ENCODE results near the gene PKNOX1. TPM values are rescaled to one million over a fixed set of nuclear protein-coding genes. Genes with fewer than 3 reads are reported as not detected.
"Not testable (repeated sequence)": the region's sequence is repeated elsewhere in the genome, so short reads cannot be mapped to it uniquely, and the experiment has no call there.

PKNOX1 gene
- total and polyA plus RNA-seq, 8 donors, result 16.8 to 32.0 (median 24.9) TPM

DNA sequence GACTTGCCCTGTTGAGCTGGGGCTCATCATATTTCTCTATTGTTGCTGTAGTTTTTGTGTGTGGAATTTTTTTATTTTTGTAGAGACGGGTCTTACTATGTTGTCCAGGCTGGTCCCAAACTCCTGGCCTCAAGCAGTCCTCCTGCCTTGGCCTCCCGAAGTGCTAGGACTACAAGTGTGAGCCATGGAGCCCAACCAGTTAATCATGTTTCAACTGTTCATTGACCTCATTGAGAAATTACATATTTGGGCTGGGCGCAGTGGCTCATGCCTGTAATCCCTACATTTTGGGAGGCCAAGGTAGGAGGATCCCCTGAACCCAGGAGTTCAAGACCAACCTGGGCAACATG is 9.2 kb upstream of the PKNOX1 start:
- Histone ChIP-seq H3K9me3 (no peaks in the 10 kb centered on the region), H3K27ac (no peak overlapping the region), H3K36me3 (no peaks in the 10 kb centered on the region), H3K27me3 (no peaks in the 10 kb centered on the region), H3K4me3 (no peak overlapping the region), H3K4me1 (no peaks in the 10 kb centered on the region)
- intact Hi-C loops (cut with DNase I), result no loop called here
- TF ChIP-seq, protein P1, sequence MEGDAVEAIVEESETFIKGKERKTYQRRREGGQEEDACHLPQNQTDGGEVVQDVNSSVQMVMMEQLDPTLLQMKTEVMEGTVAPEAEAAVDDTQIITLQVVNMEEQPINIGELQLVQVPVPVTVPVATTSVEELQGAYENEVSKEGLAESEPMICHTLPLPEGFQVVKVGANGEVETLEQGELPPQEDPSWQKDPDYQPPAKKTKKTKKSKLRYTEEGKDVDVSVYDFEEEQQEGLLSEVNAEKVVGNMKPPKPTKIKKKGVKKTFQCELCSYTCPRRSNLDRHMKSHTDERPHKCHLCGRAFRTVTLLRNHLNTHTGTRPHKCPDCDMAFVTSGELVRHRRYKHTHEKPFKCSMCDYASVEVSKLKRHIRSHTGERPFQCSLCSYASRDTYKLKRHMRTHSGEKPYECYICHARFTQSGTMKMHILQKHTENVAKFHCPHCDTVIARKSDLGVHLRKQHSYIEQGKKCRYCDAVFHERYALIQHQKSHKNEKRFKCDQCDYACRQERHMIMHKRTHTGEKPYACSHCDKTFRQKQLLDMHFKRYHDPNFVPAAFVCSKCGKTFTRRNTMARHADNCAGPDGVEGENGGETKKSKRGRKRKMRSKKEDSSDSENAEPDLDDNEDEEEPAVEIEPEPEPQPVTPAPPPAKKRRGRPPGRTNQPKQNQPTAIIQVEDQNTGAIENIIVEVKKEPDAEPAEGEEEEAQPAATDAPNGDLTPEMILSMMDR (IDR thresholded peaks at IDR 0.05), result no peak
- DNase-seq (no peak), ATAC-seq (no peak)

- ATAC-seq; H3K4me1 ChIP-seq; H3K27me3 ChIP-seq; H3K36me3 ChIP-seq; H3K9me3 ChIP-seq; DNase-seq; H3K4me3 ChIP-seq; intact Hi-C loops (cut with DNase I); H3K27ac ChIP-seq: not testable (repeated sequence)
Measured at GRCh38 chr21:42967616-42968015, 6.7 kb upstream of the PKNOX1 start.

- Histone ChIP-seq H3K9me3 (no peaks in the 10 kb centered on the region), H3K36me3 (no peaks in the 10 kb centered on the region), H3K27me3 (no peaks in the 10 kb centered on the region), H3K4me1 (peaks cover 0 to 20% of the 10 kb centered on the region in 2 donors), H3K4me3 (no peak overlapping the region), H3K27ac (no peak overlapping the region)
- TF ChIP-seq, protein P1 (IDR thresholded peaks at IDR 0.05), result no peak
- ATAC-seq (no peak), DNase-seq (no peak)
- intact Hi-C loops (cut with DNase I), result no loop called here
Measured at GRCh38 chr21:42969193-42969600, 5.2 kb upstream of the PKNOX1 start.

DNA sequence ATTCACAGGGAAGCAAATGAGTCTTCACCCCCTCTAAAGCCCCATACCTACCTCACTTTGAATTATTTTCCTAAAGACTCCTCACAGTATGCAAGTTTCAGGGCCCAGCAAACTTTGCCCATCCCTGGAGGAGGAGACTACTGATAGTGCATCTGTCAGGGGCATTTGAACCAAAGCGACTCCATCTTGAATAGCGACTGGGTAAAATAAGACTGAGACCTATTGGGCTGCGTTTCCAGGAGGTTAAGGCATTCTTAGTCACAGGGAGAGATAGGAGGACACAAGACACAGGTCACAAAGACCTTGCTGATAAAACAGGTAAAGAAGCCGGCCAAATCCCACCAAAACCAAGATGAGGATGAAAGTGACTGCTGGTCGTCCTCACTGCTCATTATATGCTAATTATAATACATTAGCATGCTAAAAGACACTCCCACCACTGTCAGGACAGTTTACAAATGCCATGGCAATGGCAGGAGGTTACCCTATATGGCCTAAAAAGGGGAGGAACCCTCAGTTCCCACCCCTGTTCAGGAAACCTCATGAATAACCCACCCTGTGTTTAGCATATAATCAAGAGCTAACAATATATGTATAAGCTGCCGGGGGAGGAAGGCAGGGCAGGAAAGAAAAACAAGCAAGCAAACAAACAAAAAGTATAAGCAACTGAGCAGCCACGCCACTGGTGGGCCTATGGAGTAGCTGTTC is 3.3 kb upstream of the PKNOX1 start:
- H3K36me3 ChIP-seq, result no peaks in the 10 kb centered on the region
- TF ChIP-seq, protein P1 (IDR thresholded peaks at IDR 0.05), result no peak
- no peak for DNase-seq
- peaks cover 0 to 25% of the 10 kb centered on the region in 2 donors for H3K4me1 ChIP-seq
- H3K4me3 ChIP-seq, result no peak overlapping the region
- H3K27me3 ChIP-seq, result no peaks in the 10 kb centered on the region
- no peak for ATAC-seq
- H3K9me3 ChIP-seq, result no peaks in the 10 kb centered on the region
- no peak overlapping the region for H3K27ac ChIP-seq
- intact Hi-C loops (cut with DNase I), result no loop called here

GRCh38 chr21:42971897-42972275 is 2.5 kb upstream of the PKNOX1 start:
- Histone ChIP-seq H3K4me1 (peaks cover 0 to 33% of the 10 kb centered on the region in 2 donors), H3K9me3 (no peaks in the 10 kb centered on the region), H3K27ac (peak overlapping the region; percentile 19 to 57), H3K4me3 (no peak overlapping the region), H3K36me3 (no peaks in the 10 kb centered on the region), H3K27me3 (no peaks in the 10 kb centered on the region)
- TF ChIP-seq, protein P1 (IDR thresholded peaks at IDR 0.05), result no peak
- ATAC-seq, result no peak
- intact Hi-C loops (cut with DNase I), result no loop called here
- DNase-seq, result no peak
